Stimulated activated naive B cell treated with anti-CD40 and anti-IgM and Interleukin-4, amounts not matched to agents 10 μg/mL and 1 μg/mL and 100 μg/mL, for 72 hours (primary cell): ENCODE data around the gene NLGN2.

Experiments used
- ATAC-seq, 2 donors: fragments of 150-1000 bp; cut with Tn5 transposase; replicated peaks; 2 replicates each; pipeline ENCODE4 v1.10.0; 2021; ENCODE audit warnings: moderate library complexity in 1 of 2
- DNase-seq: peaks from one replicate; pipeline ENCODE4 v3.0.0; 2021
- H3K27ac Mint-ChIP-seq: one replicate; pipeline ENCODE4 v1.8.0; 2022; ENCODE audit warnings: mild to moderate bottlenecking, mixed read lengths
- H3K27me3 Mint-ChIP-seq, 2 donors: one replicate each; pipeline ENCODE4 v1.8.0; 2022; ENCODE audit warnings: mixed read lengths in 2 of 2
- H3K36me3 Mint-ChIP-seq, 2 donors: one replicate each; pipeline ENCODE4 v1.8.0; 2022; ENCODE audit warnings: mixed read lengths in 2 of 2, mild to moderate bottlenecking in 1 of 2
- H3K4me1 Mint-ChIP-seq, 2 donors: one replicate each; pipeline ENCODE4 v1.8.0; 2022; ENCODE audit warnings: mixed read lengths in 2 of 2, mild to moderate bottlenecking in 1 of 2
- H3K4me3 Mint-ChIP-seq, 2 donors: one replicate each; pipeline ENCODE4 v1.8.0; 2022; ENCODE audit warnings: mild to moderate bottlenecking in 2 of 2, mixed read lengths in 2 of 2, moderate library complexity in 1 of 2
- H3K9me3 Mint-ChIP-seq, 2 donors: one replicate each; pipeline ENCODE4 v1.8.0; 2022; ENCODE audit warnings: mixed read lengths in 2 of 2, mild to moderate bottlenecking in 1 of 2

Gene NLGN2

DNA sequence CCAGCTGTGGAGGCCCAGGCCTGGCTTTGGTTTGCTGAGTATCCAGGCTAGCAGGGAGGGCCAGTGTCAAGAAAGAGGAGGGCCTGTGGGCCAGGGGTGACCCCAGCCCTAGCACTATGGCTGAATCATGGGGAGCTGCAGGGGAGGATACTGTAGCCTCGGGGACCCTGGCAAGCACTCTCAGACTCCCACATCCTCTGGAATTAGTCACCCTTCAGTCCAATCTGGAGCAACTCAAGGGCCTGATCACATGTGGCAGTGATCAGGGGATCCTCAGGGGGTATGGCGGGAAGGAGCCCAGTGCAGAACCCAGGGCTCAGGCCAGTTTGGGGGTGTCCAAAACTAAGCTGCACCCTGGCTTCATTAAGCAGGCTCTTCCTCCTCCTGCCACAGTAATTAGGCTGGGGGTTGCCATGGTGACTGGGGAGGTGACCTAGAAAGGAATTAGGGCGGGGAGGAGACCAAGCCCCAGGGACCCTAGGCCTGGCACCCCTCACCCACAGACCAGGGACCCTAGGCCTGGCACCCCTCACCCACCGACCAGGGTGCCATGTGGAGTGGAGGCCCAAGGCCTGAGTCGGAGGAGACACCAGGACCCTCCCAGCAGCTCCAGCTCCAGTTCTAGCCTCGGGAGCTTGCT is 5.8 kb downstream of the NLGN2 start:
- peaks cover 10 to 18% of the 10 kb centered on the region in 2 donors for H3K27me3 Mint-ChIP-seq
- H3K4me3 Mint-ChIP-seq = no peak overlapping the region

GRCh38 chr17:7414837-7415236 is 7.2 kb downstream of the NLGN2 start:
- ATAC-seq = no peak
- H3K4me3 Mint-ChIP-seq = no peak overlapping the region

More for the DNA sequence above, 5.8 kb downstream of the NLGN2 start:
- H3K9me3 Mint-ChIP-seq = no peaks in the 10 kb centered on the region
- no peaks in the 10 kb centered on the region for H3K36me3 Mint-ChIP-seq
- H3K4me1 Mint-ChIP-seq = no peaks in the 10 kb centered on the region
- peak in 1 of 2 donors; percentile 14 for ATAC-seq
- no peak overlapping the region for H3K27ac Mint-ChIP-seq
- no peak for DNase-seq

GRCh38 chr17:7415784-7416183 is 8.1 kb downstream of the NLGN2 start:
- Mint-ChIP-seq H3K36me3 (no peaks in the 10 kb centered on the region), H3K27me3 (peaks cover 0 to 11% of the 10 kb centered on the region in 2 donors), H3K4me3 (no peak overlapping the region), H3K27ac (no peak overlapping the region), H3K9me3 (no peaks in the 10 kb centered on the region), H3K4me1 (no peaks in the 10 kb centered on the region)
- DNase-seq (no peak), ATAC-seq (no peak)

More at GRCh38 chr17:7414837-7415236, 7.2 kb downstream of the NLGN2 start:
- Mint-ChIP-seq H3K9me3 (no peaks in the 10 kb centered on the region), H3K27me3 (peaks cover 1 to 16% of the 10 kb centered on the region in 2 donors), H3K4me1 (no peaks in the 10 kb centered on the region), H3K27ac (no peak overlapping the region), H3K36me3 (no peaks in the 10 kb centered on the region)
- DNase-seq = no peak

- ATAC-seq (no peak), DNase-seq (no peak)
- Mint-ChIP-seq H3K27me3 (peaks cover 0 to 11% of the 10 kb centered on the region in 2 donors), H3K4me3 (no peak overlapping the region), H3K9me3 (no peaks in the 10 kb centered on the region), H3K27ac (no peak overlapping the region), H3K4me1 (no peaks in the 10 kb centered on the region), H3K36me3 (no peaks in the 10 kb centered on the region)
Observed at GRCh38 chr17:7416323-7416722, 8.7 kb downstream of the NLGN2 start.

- Mint-ChIP-seq H3K27ac (no peak overlapping the region), H3K4me1 (no peaks in the 10 kb centered on the region), H3K36me3 (no peaks in the 10 kb centered on the region), H3K4me3 (no peak overlapping the region), H3K27me3 (peaks cover 0 to 11% of the 10 kb centered on the region in 2 donors), H3K9me3 (no peaks in the 10 kb centered on the region)
- no peak for DNase-seq
- ATAC-seq = no peak
Observed at GRCh38 chr17:7417056-7417655, 9.5 kb downstream of the NLGN2 start.

DNA sequence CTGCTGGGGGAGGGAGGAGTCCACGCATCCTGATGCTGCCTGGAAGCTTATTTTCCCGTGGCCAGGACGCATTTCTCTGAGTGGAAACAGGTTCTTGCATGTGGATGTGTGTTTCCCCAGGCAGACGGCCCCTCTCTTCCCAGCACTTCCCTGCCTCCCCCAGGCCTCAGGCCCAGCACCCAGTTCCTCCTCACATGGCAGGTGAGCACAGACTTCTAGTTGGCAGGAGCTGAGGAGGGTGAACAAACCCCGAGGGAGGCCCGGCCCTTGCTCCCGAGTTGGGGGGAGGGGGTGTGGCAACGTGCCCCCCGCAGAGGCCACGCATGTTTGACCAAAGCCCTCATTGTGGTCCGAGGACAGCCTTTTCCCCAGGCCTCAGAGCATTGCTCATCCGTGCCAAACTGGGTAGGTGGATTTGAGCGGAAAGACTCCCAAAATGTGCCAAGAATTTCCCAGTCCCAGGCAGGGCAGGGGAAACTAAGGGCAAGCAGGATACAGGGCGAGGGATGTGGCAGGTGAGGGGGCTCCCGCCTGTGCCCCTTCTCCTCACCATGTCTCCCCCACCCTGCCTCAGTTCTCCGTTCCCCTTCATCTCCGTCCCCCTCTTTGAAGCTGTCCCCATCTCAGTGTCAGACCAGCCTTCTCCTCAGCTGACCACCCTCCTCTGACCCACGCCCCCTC is 11.0 kb downstream of the NLGN2 start:
- Mint-ChIP-seq H3K27ac (no peak overlapping the region), H3K4me1 (no peaks in the 10 kb centered on the region), H3K27me3 (peaks cover 0 to 14% of the 10 kb centered on the region in 2 donors), H3K4me3 (no peak overlapping the region), H3K9me3 (no peaks in the 10 kb centered on the region), H3K36me3 (no peaks in the 10 kb centered on the region)
- DNase-seq = no peak
- ATAC-seq = no peak

DNA sequence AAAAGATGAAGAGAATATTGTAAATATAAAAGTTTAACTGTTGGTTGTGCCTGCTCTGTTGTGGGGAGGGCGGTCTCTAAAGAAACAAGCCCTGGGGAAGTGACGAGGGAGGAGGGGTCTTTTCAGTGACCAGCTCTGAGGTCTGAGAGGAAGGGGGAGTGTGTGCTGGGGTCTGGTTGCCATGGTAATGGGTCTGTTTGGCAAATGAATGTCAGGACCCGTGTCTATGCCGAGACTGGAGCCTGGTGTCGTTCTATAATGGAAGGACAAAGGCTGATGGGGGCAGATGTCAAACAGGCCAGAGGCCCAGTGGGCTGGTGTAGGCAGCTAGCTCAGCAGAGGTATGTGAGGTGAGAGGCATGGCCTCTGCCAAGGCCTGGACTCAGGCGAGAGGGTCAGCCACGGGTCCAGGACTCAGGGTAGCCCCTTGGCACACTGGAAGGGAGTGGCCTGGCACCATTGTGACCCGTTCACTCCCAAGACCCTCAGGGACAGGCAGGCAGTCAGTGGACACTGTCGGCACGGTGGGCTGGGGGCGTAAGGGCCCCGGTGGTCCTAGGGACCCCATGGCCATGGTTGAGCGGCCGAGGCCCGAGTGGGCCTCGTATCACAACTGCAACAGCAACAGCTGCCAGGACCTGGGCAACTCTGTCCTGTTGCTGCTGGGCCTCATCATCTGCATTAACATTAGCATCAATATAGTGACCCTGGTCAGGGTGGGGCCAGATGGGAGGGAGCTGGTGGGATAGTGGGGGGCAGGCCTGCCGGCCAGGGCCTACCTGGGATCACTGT is 12.4 kb downstream of the NLGN2 start, which contains the start of gene SPEM1:
TSS of gene SPEM1 (plus strand) at position 506 of the 792 bp plus-strand sequence. CDS start at position 567, 61 bp downstream.
- no peak for DNase-seq
- H3K27ac Mint-ChIP-seq = no peak within 1 kb of the TSS
- no peak within 1 kb of the TSS for H3K4me3 Mint-ChIP-seq
- no peaks in the 10 kb centered on the region for H3K36me3 Mint-ChIP-seq
- peaks cover 8 to 16% of the 10 kb centered on the region in 2 donors for H3K27me3 Mint-ChIP-seq
- H3K9me3 Mint-ChIP-seq = no peaks in the 10 kb centered on the region
- H3K4me1 Mint-ChIP-seq = no peaks in the 10 kb centered on the region
- no peak for ATAC-seq

DNA sequence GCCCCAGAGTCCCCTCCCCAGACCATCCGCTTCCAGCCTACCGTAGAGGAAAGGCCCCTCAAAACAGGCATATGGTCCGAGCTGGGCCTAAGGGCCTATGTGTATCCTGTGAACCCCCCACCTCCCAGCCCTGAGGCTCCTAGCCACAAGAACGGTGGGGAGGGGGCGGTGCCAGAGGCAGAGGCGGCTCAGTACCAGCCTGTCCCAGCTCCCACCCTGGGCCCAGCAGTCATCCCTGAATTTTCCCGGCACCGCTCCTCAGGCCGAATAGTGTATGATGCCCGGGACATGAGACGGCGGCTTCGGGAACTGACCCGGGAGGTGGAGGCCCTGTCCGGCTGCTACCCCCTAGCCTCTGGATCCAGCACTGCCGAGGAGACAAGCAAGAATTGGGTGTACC is 13.5 kb downstream of the NLGN2 start:
- H3K4me1 Mint-ChIP-seq = no peaks in the 10 kb centered on the region
- H3K36me3 Mint-ChIP-seq = no peaks in the 10 kb centered on the region
- no peaks in the 10 kb centered on the region for H3K9me3 Mint-ChIP-seq
- no peak for ATAC-seq
- H3K4me3 Mint-ChIP-seq = no peak overlapping the region
- no peak overlapping the region for H3K27ac Mint-ChIP-seq
- H3K27me3 Mint-ChIP-seq = peaks cover 14 to 16% of the 10 kb centered on the region in 2 donors
- DNase-seq = no peak

GRCh38 chr17:7423679-7424078 is 16.0 kb downstream of the NLGN2 start:
- H3K4me1 Mint-ChIP-seq = no peaks in the 10 kb centered on the region
- ATAC-seq = no peak

GRCh38 chr17:7425316-7425715 is 17.7 kb downstream of the NLGN2 start, which contains the start of gene SPEM2:
Gene SPEM2, plus strand, starts transcription at chr17:7425616. Its CDS starts 73 bp downstream, at chr17:7425689.
- no peak for DNase-seq
- no peak for ATAC-seq
- no peaks in the 10 kb centered on the region for H3K9me3 Mint-ChIP-seq
- no peaks in the 10 kb centered on the region for H3K36me3 Mint-ChIP-seq
- peaks cover 5 to 19% of the 10 kb centered on the region in 2 donors for H3K27me3 Mint-ChIP-seq
- H3K27ac Mint-ChIP-seq = no peak within 1 kb of the TSS
- H3K4me3 Mint-ChIP-seq = no peak within 1 kb of the TSS
- H3K4me1 Mint-ChIP-seq = no peaks in the 10 kb centered on the region

More at GRCh38 chr17:7423679-7424078, 16.0 kb downstream of the NLGN2 start:
- H3K27ac Mint-ChIP-seq = no peak overlapping the region
- DNase-seq = no peak
- H3K9me3 Mint-ChIP-seq = no peaks in the 10 kb centered on the region
- H3K36me3 Mint-ChIP-seq = no peaks in the 10 kb centered on the region
- no peak overlapping the region for H3K4me3 Mint-ChIP-seq
- H3K27me3 Mint-ChIP-seq = peaks cover 15 to 16% of the 10 kb centered on the region in 2 donors

GRCh38 chr17:7425756-7426155 is 18.1 kb downstream of the NLGN2 start:
- H3K36me3 Mint-ChIP-seq = no peaks in the 10 kb centered on the region
- DNase-seq (no peak), ATAC-seq (no peak)
- no peak overlapping the region for H3K4me3 Mint-ChIP-seq
- H3K9me3 Mint-ChIP-seq = no peaks in the 10 kb centered on the region
- H3K27me3 Mint-ChIP-seq = peaks cover 5 to 20% of the 10 kb centered on the region in 2 donors
- no peak overlapping the region for H3K27ac Mint-ChIP-seq
- no peaks in the 10 kb centered on the region for H3K4me1 Mint-ChIP-seq

GRCh38 chr17:7426203-7426863 is 18.7 kb downstream of the NLGN2 start:
- no peaks in the 10 kb centered on the region for H3K4me1 Mint-ChIP-seq
- ATAC-seq (no peak), DNase-seq (no peak)
- H3K9me3 Mint-ChIP-seq = no peaks in the 10 kb centered on the region
- H3K36me3 Mint-ChIP-seq = no peaks in the 10 kb centered on the region
- H3K27me3 Mint-ChIP-seq = peaks cover 5 to 20% of the 10 kb centered on the region in 2 donors
- no peak overlapping the region for H3K4me3 Mint-ChIP-seq
- no peak overlapping the region for H3K27ac Mint-ChIP-seq

DNA sequence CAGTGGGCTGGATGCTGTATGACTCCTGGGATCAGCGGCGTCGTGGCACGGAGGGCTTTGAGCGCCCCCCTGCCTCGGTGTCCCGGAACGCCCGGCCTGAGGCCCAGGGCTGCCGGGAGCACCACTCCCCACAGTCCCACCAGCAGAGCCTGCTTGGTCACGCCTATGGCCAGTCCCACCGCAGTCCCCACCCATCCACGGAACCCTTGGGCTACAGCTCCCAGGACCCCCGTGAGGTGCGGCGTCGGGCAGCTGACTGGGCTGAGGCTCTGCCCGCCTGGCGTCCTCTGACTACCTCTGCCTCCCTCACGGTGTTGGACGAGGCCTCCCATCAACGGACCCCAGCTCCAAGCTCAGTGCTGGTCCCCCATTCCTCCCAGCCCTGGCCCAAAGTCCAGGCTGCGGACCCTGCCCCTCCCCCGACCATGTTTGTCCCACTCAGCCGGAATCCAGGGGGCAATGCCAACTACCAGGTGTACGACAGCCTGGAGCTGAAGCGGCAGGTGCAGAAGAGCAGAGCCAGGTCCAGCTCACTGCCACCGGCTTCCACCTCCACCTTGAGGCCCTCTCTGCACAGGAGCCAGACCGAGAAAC is 19.3 kb downstream of the NLGN2 start:
- Mint-ChIP-seq H3K4me3 (no peak overlapping the region), H3K4me1 (no peaks in the 10 kb centered on the region)
- ATAC-seq = no peak

More for the DNA sequence above, 19.3 kb downstream of the NLGN2 start:
- Mint-ChIP-seq H3K27ac (no peak overlapping the region), H3K36me3 (no peaks in the 10 kb centered on the region), H3K9me3 (no peaks in the 10 kb centered on the region), H3K27me3 (peaks cover 5 to 20% of the 10 kb centered on the region in 2 donors)
- DNase-seq = no peak
